H1 (cell line): Measurements from ENCODE around the gene WDR37. TPM values are rescaled to one million over a fixed set of nuclear protein-coding genes. Genes with fewer than 3 reads are reported as not detected.

Experiments used
- CTCF ChIP-seq, 3 experiments: IDR thresholded peaks; 1 replicate in 2 of 3; 2 replicates in 1 of 3; pipeline versions ENCODE4 v1.5.1 to v1.6.1; 2011; ENCODE audit warnings: low read length in 3 of 3, mild to moderate bottlenecking in 3 of 3, inconsistent platforms in 2 of 3, low read depth in 1 of 3, moderate library complexity in 1 of 3; ENCODE audit not compliant: insufficient read depth in 1 of 3; ENCODE audit errors: control extremely low read depth in 1 of 3
- KDM4A ChIP-seq: IDR thresholded peaks from one replicate; pipeline ENCODE4 v1.7.1; 2012; ENCODE audit warnings: low read depth, mild to moderate bottlenecking, moderate library complexity, low read length, inconsistent platforms; ENCODE audit not compliant: severe bottlenecking
- RNF2 ChIP-seq: fragments of 200-900, 300-1000 bp; sonication (generic); IDR thresholded peaks from 2 replicates; pipeline ENCODE4 v1.7.1; 2016; ENCODE audit warnings: borderline replicate concordance, low read depth, mild to moderate bottlenecking, antibody characterized with exemption, low read length; ENCODE audit not compliant: poor library complexity, severe bottlenecking; ENCODE audit errors: missing control alignments
- RXRA ChIP-seq: IDR thresholded peaks from 2 replicates; pipeline ENCODE4 v1.6.1; 2011; ENCODE audit warnings: low read depth, mild to moderate bottlenecking, low read length, moderate library complexity; ENCODE audit not compliant: insufficient read depth
- polyA plus RNA-seq, 7 experiments: library from polyadenylated mRNA; depleted of rRNA in 3 of 7; stranded (reverse) in 5 of 7; unstranded in 2 of 7; fragments of >200 nt in 5 of 7; fragments of 200-250 nt in 2 of 7; gene quantifications; 1 replicate in 5 of 7; 2 replicates in 1 of 7; 4 replicates in 1 of 7; pipeline versions ENCODE4 v1.2.1 to v1.2.3, GENCODE V29; 2011 to 2013; ENCODE audit warnings: missing spikeins in 2 of 7, mixed read lengths in 2 of 7
- total RNA-seq: library from RNA; stranded (reverse); fragmentation: NEBNext Ultra II Directional; extraction: Animal tissue kit (Norgen Biotek cat#: 25700); gene quantifications from 2 replicates; pipeline ENCODE4 v1.2.1, GENCODE V29; 2021

The WDR37 gene
- total and polyA plus RNA-seq, 2 of the 8 experiments (the other 6 are each of a cell fraction or from before 2014, with no cell fraction given): 9.6 to 12.0 TPM

- TF ChIP-seq RNF2: no peak
- no peak for TF ChIP-seq KDM4A
- no peak for TF ChIP-seq CTCF (IDR thresholded peaks at IDR 0.05; ENCODE audit: control extremely low read depth in 1 of 3, insufficient read depth in 1 of 3, low read depth in 1 of 3, low read length in 3 of 3)
- TF ChIP-seq RXRA: no peak
- TF ChIP-seq, all 59 proteins: peak for 0
These were observed 33.8 kb upstream of the WDR37 start (continued) for GRCh38 chr10:1022413-1022812.
